Chondrocyte (in vitro differentiated cells): ENCODE results near the gene CAST. TPM values are rescaled to one million over a fixed set of nuclear protein-coding genes. Genes with fewer than 3 reads are reported as not detected.
A peak's percentile ranks its signal among the peaks of the same experiment; 100 is the strongest.

Source experiments
- DNase-seq: peaks from one replicate; pipeline ENCODE4 v3.0.0; 2021; ENCODE audit warnings: mixed read lengths, low spot score
- H3K27ac Mint-ChIP-seq: one replicate; pipeline ENCODE4 v1.8.0; 2021; ENCODE audit warnings: mild to moderate bottlenecking, moderate library complexity, mixed read lengths; ENCODE audit not compliant: unreplicated experiment
- H3K27me3 Mint-ChIP-seq: 2 replicates; pipeline ENCODE4 v1.8.0; 2021; ENCODE audit warnings: low read depth, mixed read lengths
- H3K36me3 Mint-ChIP-seq: 2 replicates; pipeline ENCODE4 v1.8.0; 2021; ENCODE audit warnings: low read depth, mixed read lengths
- H3K4me1 Mint-ChIP-seq: 2 replicates; pipeline ENCODE4 v1.8.0; 2021; ENCODE audit warnings: low read depth, mild to moderate bottlenecking, mixed read lengths
- H3K4me3 Mint-ChIP-seq: one replicate; pipeline ENCODE4 v1.8.0; 2021; ENCODE audit warnings: mild to moderate bottlenecking, moderate library complexity, mixed read lengths; ENCODE audit not compliant: unreplicated experiment
- H3K9me3 Mint-ChIP-seq: 2 replicates; pipeline ENCODE4 v1.8.0; 2021; ENCODE audit warnings: low read depth, mixed read lengths
- total RNA-seq: library from RNA; stranded (reverse); gene quantifications from 3 replicates; pipeline ENCODE4 v1.2.1, GENCODE V29; 2021
- TF ChIP-seq, protein P1 (sequence below): fragments of 200-600 bp; sonication (generic); IDR thresholded peaks from 2 replicates; pipeline ENCODE4 v1.5.0; 2021; ENCODE audit warnings: antibody characterized with exemption, mild to moderate bottlenecking, moderate library complexity

The CAST gene
- total RNA-seq, 1 donor from 2014 or later = 131 TPM

GRCh38 chr5:96628406-96628805 is 33.8 kb upstream of the CAST start:
- Mint-ChIP-seq H3K27me3 (no peaks in the 10 kb centered on the region), H3K4me1 (peaks cover 38% of the 10 kb centered on the region), H3K36me3 (peaks cover 1% of the 10 kb centered on the region), H3K9me3 (no peaks in the 10 kb centered on the region), H3K4me3 (no peak overlapping the region), H3K27ac (no peak overlapping the region)
- no peak for DNase-seq
- TF ChIP-seq, protein P1, sequence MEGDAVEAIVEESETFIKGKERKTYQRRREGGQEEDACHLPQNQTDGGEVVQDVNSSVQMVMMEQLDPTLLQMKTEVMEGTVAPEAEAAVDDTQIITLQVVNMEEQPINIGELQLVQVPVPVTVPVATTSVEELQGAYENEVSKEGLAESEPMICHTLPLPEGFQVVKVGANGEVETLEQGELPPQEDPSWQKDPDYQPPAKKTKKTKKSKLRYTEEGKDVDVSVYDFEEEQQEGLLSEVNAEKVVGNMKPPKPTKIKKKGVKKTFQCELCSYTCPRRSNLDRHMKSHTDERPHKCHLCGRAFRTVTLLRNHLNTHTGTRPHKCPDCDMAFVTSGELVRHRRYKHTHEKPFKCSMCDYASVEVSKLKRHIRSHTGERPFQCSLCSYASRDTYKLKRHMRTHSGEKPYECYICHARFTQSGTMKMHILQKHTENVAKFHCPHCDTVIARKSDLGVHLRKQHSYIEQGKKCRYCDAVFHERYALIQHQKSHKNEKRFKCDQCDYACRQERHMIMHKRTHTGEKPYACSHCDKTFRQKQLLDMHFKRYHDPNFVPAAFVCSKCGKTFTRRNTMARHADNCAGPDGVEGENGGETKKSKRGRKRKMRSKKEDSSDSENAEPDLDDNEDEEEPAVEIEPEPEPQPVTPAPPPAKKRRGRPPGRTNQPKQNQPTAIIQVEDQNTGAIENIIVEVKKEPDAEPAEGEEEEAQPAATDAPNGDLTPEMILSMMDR = no peak

- TF ChIP-seq, protein P1 = no peak
- Mint-ChIP-seq H3K4me3 (no peak overlapping the region), H3K36me3 (peaks cover 1% of the 10 kb centered on the region), H3K27ac (peak overlapping the region; percentile 56), H3K27me3 (no peaks in the 10 kb centered on the region), H3K9me3 (no peaks in the 10 kb centered on the region), H3K4me1 (peaks cover 38% of the 10 kb centered on the region)
- no peak for DNase-seq
These were observed 32.4 kb upstream of the CAST start for GRCh38 chr5:96629774-96630173.

- H3K4me1 Mint-ChIP-seq = peaks cover 22% of the 10 kb centered on the region
- H3K36me3 Mint-ChIP-seq = no peaks in the 10 kb centered on the region
- DNase-seq = no peak
- H3K9me3 Mint-ChIP-seq = no peaks in the 10 kb centered on the region
- no peaks in the 10 kb centered on the region for H3K27me3 Mint-ChIP-seq
- TF ChIP-seq, protein P1 = no peak
- H3K4me3 Mint-ChIP-seq = no peak overlapping the region
- no peak overlapping the region for H3K27ac Mint-ChIP-seq
These were observed 28.4 kb upstream of the CAST start for GRCh38 chr5:96633820-96634219.

DNA sequence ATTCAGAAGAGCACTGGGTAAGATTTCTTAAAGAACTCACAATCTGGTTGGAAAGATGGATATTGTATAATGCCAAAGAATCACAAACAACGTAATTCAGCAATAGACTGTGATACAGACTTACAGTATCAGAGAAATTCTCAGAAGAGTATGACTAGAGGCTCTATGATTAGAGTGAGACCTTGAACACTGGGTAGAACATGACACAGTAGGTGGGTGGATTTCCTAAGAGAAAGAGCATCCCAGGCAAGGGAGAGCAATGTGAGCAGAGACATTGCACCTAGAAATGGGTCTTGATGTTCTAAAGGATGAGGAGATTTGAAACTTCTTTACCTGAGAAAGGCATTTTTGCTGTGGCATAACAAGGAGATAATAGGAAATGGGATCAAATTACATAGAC is 27.3 kb upstream of the CAST start:
- no peaks in the 10 kb centered on the region for H3K9me3 Mint-ChIP-seq
- no peak overlapping the region for H3K27ac Mint-ChIP-seq
- H3K4me1 Mint-ChIP-seq = peaks cover 14% of the 10 kb centered on the region
- TF ChIP-seq, protein P1 = no peak
- DNase-seq = no peak
- H3K4me3 Mint-ChIP-seq = no peak overlapping the region
- H3K27me3 Mint-ChIP-seq = no peaks in the 10 kb centered on the region
- no peaks in the 10 kb centered on the region for H3K36me3 Mint-ChIP-seq

GRCh38 chr5:96636046-96636445 is 26.1 kb upstream of the CAST start:
- TF ChIP-seq, protein P1 = no peak
- Mint-ChIP-seq H3K27me3 (no peaks in the 10 kb centered on the region), H3K27ac (no peak overlapping the region), H3K4me1 (peaks cover 7% of the 10 kb centered on the region), H3K36me3 (no peaks in the 10 kb centered on the region), H3K9me3 (no peaks in the 10 kb centered on the region), H3K4me3 (no peak overlapping the region)
- no peak for DNase-seq
